Activated T-helper 1 cell treated with anti-CD3 and anti-CD28 coated beads, Interleukin-2, amount 50 U/mL, for 16 hours (primary cell): ENCODE results near the gene SUGT1.
"Not testable (repeated sequence)": the region's sequence is repeated elsewhere in the genome, so short reads cannot be mapped to it uniquely, and the experiment has no call there.

Experiments
- DNase-seq, 2 donors: peaks; one replicate each; pipeline ENCODE4 v3.0.0-alpha.2; 2020; ENCODE audit warnings: low read depth in 1 of 2, low spot score in 1 of 2

SUGT1 gene

DNA sequence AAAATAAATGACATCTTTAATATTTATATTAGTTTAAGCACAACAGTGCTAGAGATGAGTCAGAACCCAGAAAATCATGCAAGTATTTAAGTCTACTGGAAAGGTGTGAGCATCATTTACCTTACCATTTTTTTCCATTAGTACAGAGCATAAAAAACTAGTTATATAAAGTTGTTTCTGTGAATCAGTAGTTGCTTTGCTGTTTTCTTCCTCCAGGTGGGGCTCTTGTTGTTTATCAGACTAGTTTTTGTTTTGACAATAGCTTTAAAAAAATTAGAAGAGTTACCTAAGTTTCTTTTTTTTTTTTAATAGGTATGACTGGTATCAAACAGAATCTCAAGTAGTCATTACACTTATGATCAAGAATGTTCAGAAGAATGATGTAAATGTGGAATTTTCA, 12.7 kb downstream of the SUGT1 start:
- DNase-seq = no peak

DNA sequence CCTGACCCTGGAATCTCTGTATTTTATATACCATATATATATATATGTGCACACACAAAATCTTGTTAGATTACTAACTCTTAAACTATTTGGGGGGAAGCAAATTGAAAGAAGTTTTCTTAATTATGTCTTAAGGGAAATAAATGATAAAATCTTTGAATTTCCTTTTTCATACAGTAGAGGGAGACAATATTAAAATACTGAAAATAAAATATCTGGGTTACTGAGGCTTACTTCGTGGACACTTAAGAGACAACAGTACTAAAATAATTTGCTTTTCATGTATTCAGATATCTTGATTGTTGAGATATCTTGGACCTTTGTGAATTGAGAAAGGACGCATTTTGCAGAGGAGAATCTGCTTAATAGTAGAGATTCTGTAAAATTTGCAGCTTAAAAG, 17.0 kb downstream of the SUGT1 start:
- no peak for DNase-seq

DNA sequence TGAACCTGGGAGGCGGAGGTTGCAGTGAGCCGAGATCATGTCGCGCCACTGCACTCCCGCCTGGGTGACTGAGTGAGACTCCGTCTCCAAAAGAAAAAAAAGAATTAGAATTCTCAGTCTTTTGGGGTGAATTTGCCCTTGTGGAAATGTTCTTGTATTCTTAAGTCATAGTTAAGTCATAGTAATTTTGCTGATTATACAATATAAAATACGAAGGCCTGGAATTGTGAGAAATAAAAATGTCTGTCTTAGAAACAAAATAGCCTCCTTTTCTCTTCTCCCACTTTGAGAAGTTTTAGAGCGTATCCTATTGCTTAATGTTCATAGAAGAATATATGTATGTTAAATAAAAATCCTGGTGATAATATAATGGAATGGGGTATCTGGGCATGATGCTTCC, 18.1 kb downstream of the SUGT1 start:
- DNase-seq = no peak

DNA sequence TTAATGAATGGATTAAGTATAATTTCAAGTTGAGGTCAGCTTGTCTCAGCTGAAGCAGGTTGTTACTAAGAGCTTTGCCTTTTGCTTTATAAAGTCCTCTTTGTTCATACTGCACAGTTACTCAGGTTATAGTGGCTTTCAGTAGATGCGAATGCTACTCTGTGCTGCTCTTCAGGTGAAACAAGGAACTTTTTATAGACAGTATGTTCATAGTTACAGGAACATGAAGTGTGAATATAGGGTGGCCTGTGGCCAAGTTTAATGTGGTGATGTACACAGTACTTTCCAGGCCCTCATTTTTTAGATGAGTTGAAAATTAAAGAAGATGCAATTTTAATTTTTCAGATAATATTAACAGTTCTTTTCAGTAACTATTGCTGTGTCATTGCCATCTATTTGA, 20.8 kb downstream of the SUGT1 start:
- DNase-seq = no peak

DNA sequence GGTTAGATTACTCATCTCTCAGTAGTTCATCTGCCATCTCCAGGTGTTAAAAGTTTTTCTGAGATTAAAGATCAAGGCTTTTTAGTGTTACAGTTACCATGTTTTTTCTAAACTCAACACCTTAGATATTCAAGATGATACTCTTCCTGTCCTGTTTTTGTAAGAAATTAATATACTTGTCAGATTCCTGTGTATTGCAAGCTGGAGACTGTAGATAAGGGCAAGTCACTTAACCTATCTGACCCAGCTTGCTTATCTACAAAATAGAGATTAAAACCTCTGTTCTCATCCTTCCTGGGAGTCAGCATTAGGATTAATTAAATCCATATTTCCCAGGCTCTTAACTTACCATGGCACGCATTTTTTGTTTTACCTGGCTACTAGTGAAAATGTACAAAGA, 25.2 kb downstream of the SUGT1 start:
- DNase-seq = no peak

DNA sequence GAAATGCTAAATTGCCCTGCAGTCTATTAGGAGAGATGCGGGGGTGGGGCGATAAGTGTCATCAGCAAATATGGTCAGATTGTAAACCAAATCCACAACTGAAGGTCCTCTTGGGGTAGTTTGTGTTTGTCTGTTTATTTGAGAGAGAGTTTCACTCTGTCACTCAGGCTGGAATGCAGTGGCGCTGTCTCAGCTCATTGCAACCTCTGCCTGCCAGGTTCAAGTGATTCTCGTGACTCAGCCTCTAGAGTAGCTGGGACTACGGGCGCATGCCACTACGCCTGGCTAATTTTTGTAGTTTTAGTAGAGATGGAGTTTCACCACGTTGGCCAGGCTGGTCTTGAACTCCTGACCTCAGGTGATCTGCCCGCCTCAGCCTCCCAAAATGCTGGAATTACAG, 33.2 kb downstream of the SUGT1 start:
- not testable (repeated sequence) for DNase-seq

DNA sequence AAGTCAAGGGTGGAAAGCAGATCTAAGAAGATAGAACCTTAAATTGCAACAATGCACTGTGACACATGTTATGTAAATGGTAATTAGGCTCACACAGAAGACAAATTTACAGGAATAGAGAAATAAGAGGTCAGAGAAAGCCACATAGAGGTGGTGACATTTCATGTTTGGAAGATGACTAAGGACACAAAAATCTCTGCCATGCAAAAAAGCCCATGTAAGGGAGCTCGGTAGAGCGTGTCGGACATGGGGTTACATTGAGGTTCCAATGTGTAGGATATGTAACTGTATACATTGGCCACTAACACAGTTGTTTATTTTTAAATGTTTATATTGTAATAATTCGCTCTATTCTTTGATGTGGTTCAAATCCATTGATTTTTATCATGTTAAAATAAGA, 33.7 kb downstream of the SUGT1 start:
- DNase-seq = no peak

DNA sequence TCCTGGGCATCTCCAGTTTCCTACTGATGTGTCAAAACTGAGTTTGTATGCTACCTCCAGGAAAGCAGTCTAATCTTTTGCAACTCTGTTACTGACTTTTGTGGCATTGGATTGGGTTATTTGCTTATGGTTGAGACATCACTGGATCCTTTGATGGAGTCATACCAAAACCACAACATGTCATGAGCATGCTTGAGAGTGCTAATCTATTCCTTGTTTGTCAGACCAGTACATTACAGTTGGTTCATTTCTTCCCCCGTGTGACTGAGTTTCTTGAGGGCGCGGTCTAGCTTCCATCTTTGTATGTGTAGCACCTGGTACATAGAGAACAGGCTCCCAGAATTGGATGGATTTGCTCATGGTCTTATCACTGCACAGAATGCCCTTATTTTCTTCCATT, 43.2 kb downstream of the SUGT1 start:
- DNase-seq = no peak

DNA sequence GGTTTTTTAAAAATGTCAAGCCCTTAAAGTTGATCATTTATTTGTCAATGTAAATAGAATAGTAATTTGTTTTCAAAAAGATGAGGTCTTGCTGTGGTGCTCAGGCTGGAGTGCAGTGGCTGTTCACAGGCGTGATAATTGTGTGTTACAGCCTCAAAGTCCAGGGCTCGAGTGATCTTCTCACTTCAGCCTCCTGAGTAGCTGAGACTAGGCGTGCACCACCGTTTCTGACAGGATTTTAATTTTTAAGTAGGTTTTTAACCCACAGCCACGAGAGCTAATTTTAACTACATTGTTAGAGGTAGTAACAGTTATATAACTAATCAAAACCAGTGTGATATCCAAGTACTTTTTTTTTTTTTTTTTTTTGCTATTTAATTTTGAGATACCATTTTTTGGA, 43.9 kb downstream of the SUGT1 start:
- DNase-seq = no peak

DNA sequence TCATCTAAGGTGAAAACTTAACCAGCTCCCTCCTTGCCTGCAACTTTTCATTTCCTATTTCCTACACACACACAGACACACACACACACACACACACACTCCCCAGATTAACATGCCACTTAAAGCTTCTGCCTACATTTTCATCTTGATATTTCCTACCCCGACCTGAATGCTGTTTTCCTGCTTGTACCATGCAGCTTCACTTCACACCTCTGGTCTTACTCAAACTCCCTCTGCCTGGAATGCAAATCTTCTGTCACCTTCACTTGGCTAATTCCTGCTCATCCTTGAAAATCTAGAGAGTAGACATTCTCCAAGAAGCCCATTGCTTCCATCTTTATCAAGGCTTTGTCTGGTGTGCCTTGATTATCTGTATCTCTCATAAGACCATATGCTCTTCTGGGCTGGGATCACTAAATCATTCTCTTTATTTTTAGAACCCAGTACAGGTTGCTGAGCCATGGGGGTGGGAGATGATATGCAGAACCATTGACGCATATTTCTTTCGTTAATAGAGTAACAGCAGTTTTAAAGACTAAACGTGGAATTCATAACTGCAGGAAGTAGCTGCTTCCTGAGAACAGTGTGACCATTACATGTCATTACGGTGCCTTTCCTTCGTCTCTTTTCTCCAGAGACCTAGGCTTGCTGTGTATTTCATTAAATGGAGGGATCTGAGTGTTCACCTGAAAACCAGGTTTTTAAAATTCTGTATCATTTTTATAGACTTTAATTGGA, 49.3 kb downstream of the SUGT1 start:
- no peak for DNase-seq

DNA sequence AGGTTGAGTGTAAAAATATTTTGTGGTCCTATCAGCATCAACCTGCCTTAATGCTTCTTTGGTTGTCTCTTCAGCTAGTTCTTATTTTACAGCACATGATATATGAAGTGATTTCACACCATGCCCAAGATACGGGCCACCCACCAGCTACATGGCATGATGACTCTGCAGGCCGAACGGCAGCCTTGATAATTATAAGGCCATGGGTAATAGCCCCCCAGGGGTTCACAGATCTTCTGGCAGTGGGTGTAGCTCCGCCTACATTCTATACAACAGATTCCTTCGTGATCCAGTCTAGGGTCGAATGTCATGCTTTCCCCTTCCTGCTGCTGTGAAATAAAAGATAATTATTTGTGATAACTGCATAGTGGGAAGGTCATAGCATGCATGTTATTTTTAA, 50.8 kb downstream of the SUGT1 start:
- no peak for DNase-seq

DNA sequence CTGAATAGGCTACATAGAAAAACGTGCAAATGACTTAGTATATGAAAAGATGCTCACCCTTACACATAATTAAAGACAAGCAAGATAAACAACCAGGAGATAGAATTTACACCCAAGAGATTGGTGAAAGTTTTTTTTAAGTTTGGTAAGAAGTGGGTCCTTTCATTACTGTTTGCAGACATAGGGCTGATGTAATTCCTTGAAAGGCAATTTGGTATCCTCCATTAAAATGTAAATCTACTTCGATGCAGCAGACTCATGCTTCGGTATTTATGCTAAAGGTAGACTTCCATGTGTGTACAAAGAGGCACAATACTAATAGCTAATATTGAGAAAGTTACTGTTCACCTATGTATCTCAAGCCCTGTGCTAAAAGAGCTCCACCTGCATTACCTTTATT, 53.4 kb downstream of the SUGT1 start:
- no peak for DNase-seq

DNA sequence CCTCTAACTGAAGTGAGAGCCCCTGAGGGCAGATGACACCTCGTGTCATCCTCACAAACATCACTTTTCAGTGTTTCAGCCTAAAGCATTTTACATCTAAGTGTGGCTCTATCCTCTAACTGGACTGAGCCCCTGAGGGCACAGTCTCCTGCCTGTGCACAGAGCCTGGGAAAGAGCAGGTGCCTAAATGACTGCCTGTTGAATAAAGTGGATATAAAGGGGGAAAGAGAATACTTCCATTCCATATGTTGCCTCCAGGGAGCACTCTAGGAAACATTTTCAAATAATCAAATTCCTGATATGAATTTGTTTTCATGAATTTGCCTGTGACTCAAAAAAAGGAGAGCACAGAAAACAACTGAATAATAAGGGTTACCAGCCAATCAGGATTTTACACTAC, 54.7 kb downstream of the SUGT1 start:
- no peak for DNase-seq

DNA sequence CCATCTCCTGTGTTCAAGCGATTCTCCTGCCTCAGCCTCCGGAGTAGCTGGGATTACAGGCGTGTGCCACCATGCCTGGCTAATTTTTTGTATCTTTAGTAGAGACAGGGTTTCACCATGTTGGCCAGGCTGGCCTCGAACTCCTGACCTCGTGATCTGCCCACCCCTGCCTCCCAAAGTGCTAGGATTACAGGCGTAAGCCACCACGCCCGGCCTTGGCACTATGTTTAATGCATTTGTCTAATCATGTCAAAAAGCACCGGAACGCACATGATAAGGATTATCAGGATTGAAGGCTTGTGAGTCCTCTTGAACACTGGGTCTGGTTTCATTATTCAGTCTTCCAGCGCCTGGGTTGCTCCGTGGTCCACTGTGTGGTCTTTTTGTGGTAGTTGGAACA, 55.6 kb downstream of the SUGT1 start:
- not testable (repeated sequence) for DNase-seq

DNA sequence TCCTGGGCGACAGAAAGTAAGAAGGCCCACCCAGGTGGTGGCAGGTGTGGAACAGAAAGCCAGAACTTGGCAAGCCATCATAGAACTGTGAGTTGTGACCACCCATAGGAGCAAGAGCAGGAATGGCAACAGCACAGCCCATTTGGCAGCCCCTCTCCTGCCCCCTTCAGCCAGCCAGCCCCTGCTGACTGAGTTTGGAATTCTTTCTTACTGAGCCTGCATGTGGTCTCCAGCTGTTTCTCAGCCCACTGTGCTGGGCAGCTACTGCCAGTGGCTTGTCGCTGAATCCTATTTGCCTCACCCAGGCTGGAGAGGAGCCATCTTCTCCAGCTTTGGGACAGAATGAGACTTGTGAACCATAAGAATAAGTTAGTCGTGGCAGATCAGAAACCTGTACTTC, 58.6 kb downstream of the SUGT1 start:
- DNase-seq = no peak

DNA sequence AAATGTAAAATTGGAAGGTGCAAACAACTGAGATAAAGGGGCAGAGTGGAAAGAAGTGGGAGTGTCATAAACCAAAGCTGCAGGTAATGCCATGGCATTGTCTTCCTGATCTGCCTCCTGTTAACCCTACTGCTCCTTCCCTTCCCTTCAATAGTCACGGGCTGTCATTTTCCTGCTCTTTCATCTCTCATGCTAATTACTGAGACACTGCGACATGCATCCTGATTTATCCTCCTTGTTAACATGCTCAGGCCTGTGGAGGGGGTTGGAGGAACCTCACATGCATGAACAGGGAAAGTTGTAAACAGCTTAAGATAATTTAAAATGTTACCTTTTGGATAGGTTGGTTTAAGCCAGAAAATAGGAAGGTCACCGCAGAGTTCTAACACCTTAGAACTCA, 59.7 kb downstream of the SUGT1 start:
- DNase-seq = no peak

DNA sequence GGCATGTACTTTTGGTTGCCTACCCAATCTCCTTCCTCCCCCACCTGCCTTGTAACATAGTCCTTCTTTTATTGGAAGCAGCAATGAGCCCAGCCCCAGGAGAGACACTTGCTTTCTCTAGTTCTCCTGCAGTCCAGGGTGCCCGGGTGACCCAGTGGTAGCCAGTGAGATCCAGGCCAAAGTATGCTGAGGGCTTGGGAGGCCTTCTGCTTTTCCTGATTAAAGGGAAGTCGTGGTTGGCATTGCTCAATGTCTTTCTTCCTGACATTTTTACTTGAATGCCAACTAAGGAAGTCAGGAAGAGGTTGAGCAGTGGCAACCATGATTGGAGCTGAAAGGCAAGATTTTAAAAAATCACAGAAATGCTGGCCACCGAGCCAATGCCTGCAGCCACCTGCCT, 61.3 kb downstream of the SUGT1 start:
- DNase-seq = no peak

DNA sequence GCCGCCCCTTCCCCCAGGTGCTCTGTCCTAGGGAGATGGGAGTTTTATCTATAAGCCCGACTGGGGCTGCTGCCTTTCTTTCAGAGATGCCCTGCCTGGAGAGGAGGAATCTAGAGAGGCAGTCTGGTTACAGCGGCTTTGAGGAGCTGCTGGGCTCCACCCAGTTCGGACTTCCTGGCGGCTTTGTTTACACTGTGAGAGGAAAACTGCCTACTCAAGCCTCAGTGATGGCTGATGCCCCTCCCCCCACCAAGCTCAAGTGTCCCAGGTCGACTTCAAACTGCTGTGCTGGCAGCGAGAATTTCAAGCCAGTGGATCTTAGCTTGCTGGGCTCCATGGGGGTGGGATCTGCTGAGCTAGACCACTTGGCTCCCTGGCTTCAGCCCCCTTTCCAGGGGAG, 68.3 kb downstream of the SUGT1 start:
- DNase-seq = not testable (repeated sequence)

DNA sequence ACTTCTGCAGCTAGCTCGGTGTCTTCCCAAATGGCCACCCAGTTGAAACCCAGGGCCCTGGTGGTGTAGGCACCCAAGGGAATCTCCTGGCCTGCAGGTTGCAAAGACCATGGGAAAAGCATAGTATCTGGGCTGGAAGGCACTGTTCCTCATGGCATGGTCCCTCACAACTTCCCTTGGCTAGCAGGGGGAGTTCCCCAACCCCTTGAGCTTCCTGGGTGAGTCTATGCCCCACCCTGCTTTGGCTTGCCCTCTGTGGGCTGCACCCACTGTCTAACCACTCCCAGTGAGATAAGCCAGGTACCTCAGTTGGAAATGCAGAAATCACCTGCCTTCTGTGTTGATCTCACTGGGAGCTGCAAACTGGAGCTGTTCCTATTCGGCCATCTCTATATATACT, 68.7 kb downstream of the SUGT1 start:
- not testable (repeated sequence) for DNase-seq

DNA sequence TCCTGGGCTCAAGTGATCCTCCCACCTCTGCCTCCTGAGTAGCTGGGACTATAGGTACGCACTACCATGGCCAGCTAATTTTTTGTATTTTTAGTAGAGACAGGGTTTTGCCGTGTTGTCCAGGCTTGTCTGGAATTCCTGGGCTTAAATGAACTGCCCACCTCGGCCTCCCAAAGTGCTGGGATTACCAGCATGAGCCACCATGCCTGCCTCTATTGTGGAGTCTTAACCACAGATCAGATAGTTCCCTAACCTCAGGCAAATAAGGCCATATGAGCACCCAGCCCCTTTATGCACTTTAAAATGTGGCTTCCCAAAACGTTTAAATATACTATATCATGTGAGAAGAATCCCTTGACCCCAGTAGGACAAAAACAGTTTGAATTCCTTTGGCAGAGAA, 70.5 kb downstream of the SUGT1 start:
- DNase-seq = no peak

DNA sequence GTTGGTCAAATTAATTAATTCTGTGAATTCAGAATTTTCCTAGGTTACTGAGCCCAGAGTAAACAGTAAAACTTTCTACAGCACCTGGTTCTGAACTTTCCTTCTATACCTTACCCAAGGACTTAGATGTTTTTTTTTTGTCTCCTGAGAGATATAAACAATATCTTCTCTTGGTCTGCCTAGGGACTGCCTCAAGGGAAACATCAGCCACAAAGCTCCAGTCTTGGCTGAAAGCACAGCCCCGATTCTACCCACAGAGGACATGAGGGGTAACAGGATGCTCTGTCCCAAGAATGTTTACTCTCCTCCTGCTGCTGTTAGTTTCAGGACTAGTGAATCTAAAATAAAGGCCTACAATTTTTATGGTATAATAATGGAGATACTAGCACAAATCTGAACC, 72.7 kb downstream of the SUGT1 start:
- no peak for DNase-seq

DNA sequence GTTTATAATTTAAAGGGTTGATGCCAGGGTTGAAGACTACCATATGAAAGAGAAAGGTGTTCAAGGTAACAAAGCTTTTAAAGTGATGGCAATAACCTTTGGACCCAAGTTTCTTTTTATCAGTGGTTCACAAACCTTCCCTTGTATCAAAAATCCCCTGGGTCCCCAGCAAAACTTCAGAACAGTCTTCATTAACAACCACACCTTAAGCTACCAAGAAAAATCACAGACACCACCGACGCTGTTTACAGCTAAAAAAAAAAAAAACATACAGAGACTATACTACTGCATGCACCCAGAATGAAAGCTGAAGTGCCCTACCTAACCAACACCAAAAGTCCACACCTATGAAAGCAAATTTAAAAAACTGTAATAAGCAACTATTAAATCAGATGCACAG, 73.6 kb downstream of the SUGT1 start:
- DNase-seq = no peak

DNA sequence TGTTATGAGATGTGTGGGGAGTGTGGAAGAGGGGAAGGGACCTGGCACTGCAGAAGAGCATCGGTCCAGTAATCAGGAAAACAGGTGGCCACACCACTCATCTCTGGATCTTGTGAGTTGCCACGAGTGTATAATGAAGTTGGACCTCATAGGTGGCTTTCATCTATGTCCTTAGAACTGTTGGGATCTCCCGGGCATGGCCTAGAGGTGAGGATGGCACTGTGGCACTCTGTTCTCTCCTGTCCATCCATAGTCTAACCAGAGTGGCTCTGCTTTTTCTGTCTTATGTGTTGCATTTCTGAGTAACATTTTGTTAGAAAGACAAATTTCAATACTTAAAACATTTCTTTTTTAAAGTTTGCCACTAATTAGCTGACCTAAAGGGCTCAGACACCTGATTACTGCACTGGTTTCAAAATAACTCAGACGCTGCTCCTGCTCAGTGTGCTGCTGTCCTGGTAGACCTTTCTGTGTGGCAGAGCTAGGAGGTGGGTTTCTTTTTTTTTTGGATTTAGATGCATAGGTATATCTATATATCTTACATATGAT, 81.5 kb downstream of the SUGT1 start:
- no peak for DNase-seq
